HEK293 (cell line): Measurements from ENCODE around the gene ARHGEF7.

ENCODE experiments used
- CTCF ChIA-PET: fragments of 350-600 bp; formaldehyde crosslinking; extraction: SDS; loops from one replicate; lab custom pipeline; 2021; ENCODE audit warnings: antibody characterized with exemption; lab: Yijun Ruan, JAX
- POLR2A ChIA-PET: fragments of 300-600 bp; formaldehyde crosslinking; extraction: SDS; loops from one replicate; lab custom pipeline; 2020; ENCODE audit warnings: antibody characterized with exemption, inconsistent platforms; lab: Yijun Ruan, JAX
- H3K27ac ChIP-seq: fragments of 200-500 bp; sonication (Bioruptor generic); 2 replicates; pipeline ENCODE4 v1.5.1; 2014; ENCODE audit warnings: low read depth, low read length, control low read depth, inconsistent platforms; ENCODE audit errors: extremely low read depth
- H3K36me3 ChIP-seq, 2 experiments: fragments of 200-500 bp in 1 of 2; sonication (Bioruptor generic) in 1 of 2; 1 replicate in 1 of 2; 2 replicates in 1 of 2; pipeline ENCODE4 v1.5.1; 2014 to 2017; ENCODE audit warnings: inconsistent platforms in 2 of 2, low read length in 2 of 2; ENCODE audit not compliant: control insufficient read depth in 2 of 2, insufficient read depth in 1 of 2
- H3K4me1 ChIP-seq: fragments of 200-500 bp; sonication (Bioruptor generic); 2 replicates; pipeline ENCODE4 v1.5.1; 2014; ENCODE audit warnings: mild to moderate bottlenecking, low read length, inconsistent platforms; ENCODE audit not compliant: control insufficient read depth, insufficient read depth
- H3K4me3 ChIP-seq: 2 replicates; pipeline ENCODE4 v1.5.1; 2011; ENCODE audit warnings: low read depth, mild to moderate bottlenecking, control low read depth, low read length, moderate library complexity
- H3K9me3 ChIP-seq: fragments of 200-500 bp; sonication (Bioruptor generic); 2 replicates; pipeline ENCODE4 v1.5.1; 2014; ENCODE audit warnings: low read depth, low read length, inconsistent platforms; ENCODE audit not compliant: control insufficient read depth, insufficient read depth
- EGR2 ChIP-seq: fragments of 450-650 bp; formaldehyde crosslinking; IDR thresholded peaks from 2 replicates; pipeline ENCODE4 v1.5.1; 2016; ENCODE audit warnings: low read depth, missing biosample characterization, missing genetic modification characterization
- GLI4 ChIP-seq: fragments of 450-650 bp; formaldehyde crosslinking; IDR thresholded peaks from 2 replicates; pipeline ENCODE4 v1.5.1; 2016; ENCODE audit warnings: missing biosample characterization, missing genetic modification characterization
- HOXC10 ChIP-seq: sonication (generic); formaldehyde crosslinking; IDR thresholded peaks from 2 replicates; pipeline ENCODE4 v1.8.1; 2023; ENCODE audit warnings: mild to moderate bottlenecking, missing genetic modification reagents
- KLF16 ChIP-seq: fragments of 450-650 bp; formaldehyde crosslinking; IDR thresholded peaks from 2 replicates; pipeline ENCODE4 v1.5.1; 2017; ENCODE audit warnings: missing biosample characterization, missing genetic modification characterization
- KLF7 ChIP-seq: fragments of 450-650 bp; formaldehyde crosslinking; IDR thresholded peaks from 2 replicates; pipeline ENCODE4 v1.5.1; 2016; ENCODE audit warnings: missing biosample characterization, missing genetic modification characterization, borderline replicate concordance
- ZIC2 ChIP-seq: fragments of 450-650 bp; formaldehyde crosslinking; IDR thresholded peaks from 2 replicates; pipeline ENCODE4 v1.5.1; 2016; ENCODE audit warnings: missing biosample characterization, missing genetic modification characterization
- ZNF10 ChIP-seq: fragments of 450-650 bp; formaldehyde crosslinking; IDR thresholded peaks from 2 replicates; pipeline ENCODE4 v1.5.1; 2017; ENCODE audit warnings: missing biosample characterization, missing genetic modification characterization
- ZNF112 ChIP-seq: fragments of 450-650 bp; formaldehyde crosslinking; IDR thresholded peaks from 2 replicates; pipeline ENCODE4 v1.5.0; 2017; ENCODE audit warnings: missing biosample characterization, missing genetic modification characterization
- ZNF157 ChIP-seq: fragments of 450-650 bp; formaldehyde crosslinking; IDR thresholded peaks from 2 replicates; pipeline ENCODE4 v1.5.1; 2016; ENCODE audit warnings: missing biosample characterization, missing genetic modification characterization
- ZNF184 ChIP-seq: fragments of 450-650 bp; IDR thresholded peaks from 2 replicates; pipeline ENCODE4 v1.5.1; 2018; ENCODE audit warnings: missing biosample characterization, mild to moderate bottlenecking, missing genetic modification characterization
- ZNF423 ChIP-seq: fragments of 450-650 bp; formaldehyde crosslinking; IDR thresholded peaks from 2 replicates; pipeline ENCODE4 v1.5.1; 2016; ENCODE audit warnings: missing biosample characterization, missing genetic modification characterization
- ZNF555 ChIP-seq: fragments of 450-650 bp; formaldehyde crosslinking; conservative IDR thresholded peaks from 2 replicates; pipeline ENCODE4 v1.5.1; 2017; ENCODE audit warnings: missing biosample characterization, mild to moderate bottlenecking, missing genetic modification characterization, inconsistent platforms
- ZNF621 ChIP-seq: fragments of 450-650 bp; formaldehyde crosslinking; IDR thresholded peaks from 2 replicates; pipeline ENCODE4 v1.5.1; 2017; ENCODE audit warnings: missing biosample characterization, missing genetic modification characterization
- ZNF707 ChIP-seq: fragments of 450-650 bp; formaldehyde crosslinking; IDR thresholded peaks from 2 replicates; pipeline ENCODE4 v1.5.1; 2016; ENCODE audit warnings: missing biosample characterization, missing genetic modification characterization
- TF ChIP-seq, protein P1 (sequence below): fragments of 450-650 bp; formaldehyde crosslinking; conservative IDR thresholded peaks from 2 replicates; pipeline ENCODE4 v1.5.1; 2016; ENCODE audit warnings: low read depth, missing biosample characterization, missing genetic modification characterization
- TF ChIP-seq, protein P2 (sequence below): fragments of 450-650 bp; formaldehyde crosslinking; IDR thresholded peaks from 2 replicates; pipeline ENCODE4 v1.5.1; 2016; ENCODE audit warnings: missing biosample characterization, missing genetic modification characterization
- TF ChIP-seq, protein P3 (sequence below): fragments of 450-650 bp; formaldehyde crosslinking; IDR thresholded peaks from 2 replicates; pipeline ENCODE4 v1.5.1; 2016; ENCODE audit warnings: missing biosample characterization, missing genetic modification characterization, low read depth
- TF ChIP-seq, protein P4 (sequence below): fragments of 450-650 bp; formaldehyde crosslinking; IDR thresholded peaks from 2 replicates; pipeline ENCODE4 v1.5.1; 2016; ENCODE audit warnings: missing biosample characterization, missing genetic modification characterization

The ARHGEF7 gene

DNA sequence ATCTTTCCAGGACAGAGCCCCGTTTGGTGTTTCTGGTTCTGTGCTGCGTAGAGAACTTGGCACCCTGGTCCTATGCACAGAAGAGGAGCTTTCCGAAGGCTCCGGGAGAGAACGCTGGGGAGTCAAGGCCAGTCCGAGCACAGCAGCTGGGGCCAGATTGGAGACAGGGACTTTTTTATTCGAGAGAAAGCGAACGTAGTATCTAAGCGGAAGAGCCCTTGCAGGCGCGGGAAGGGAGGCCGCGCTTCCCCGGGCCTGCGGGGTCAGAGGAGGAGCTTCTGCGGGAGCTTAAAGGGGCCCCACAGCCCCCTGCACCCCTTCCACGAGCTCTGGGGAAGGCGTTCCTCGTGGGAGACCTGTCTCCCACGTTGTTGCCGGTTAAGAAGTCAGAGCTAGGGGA, 48.6 kb upstream of the ARHGEF7 start:
- ChIA-PET POLR2A (interaction anchor here (1.6 kb wide), 1 partner anchor 351 kb away, joined by 3 read pairs; no protein-coding TSS in a partner anchor), CTCF (interaction anchor here (0.5 to 3.7 kb wide), 3 partner anchors 9 to 151 kb away, joined by 4 to 26 read pairs (median 14); no protein-coding TSS in a partner anchor)
- TF ChIP-seq ZNF555 (tag by site-specific recombination) (no peak), KLF7 (tag by site-specific recombination) (no peak), GLI4 (tag by site-specific recombination) (no peak), ZNF621 (tag by site-specific recombination) (no peak), ZNF184 (tag by site-specific recombination) (no peak), HOXC10 (CRISPR knock-in tag) (no peak), EGR2 (tag by site-specific recombination) (no peak), ZNF423 (tag by site-specific recombination) (no peak), KLF16 (tag by site-specific recombination) (no peak), ZIC2 (tag by site-specific recombination) (no peak), ZNF157 (tag by site-specific recombination) (no peak), ZNF112 (tag by site-specific recombination) (no peak), ZNF10 (tag by site-specific recombination) (no peak), ZNF707 (tag by site-specific recombination) (no peak)
- TF ChIP-seq, protein P1, sequence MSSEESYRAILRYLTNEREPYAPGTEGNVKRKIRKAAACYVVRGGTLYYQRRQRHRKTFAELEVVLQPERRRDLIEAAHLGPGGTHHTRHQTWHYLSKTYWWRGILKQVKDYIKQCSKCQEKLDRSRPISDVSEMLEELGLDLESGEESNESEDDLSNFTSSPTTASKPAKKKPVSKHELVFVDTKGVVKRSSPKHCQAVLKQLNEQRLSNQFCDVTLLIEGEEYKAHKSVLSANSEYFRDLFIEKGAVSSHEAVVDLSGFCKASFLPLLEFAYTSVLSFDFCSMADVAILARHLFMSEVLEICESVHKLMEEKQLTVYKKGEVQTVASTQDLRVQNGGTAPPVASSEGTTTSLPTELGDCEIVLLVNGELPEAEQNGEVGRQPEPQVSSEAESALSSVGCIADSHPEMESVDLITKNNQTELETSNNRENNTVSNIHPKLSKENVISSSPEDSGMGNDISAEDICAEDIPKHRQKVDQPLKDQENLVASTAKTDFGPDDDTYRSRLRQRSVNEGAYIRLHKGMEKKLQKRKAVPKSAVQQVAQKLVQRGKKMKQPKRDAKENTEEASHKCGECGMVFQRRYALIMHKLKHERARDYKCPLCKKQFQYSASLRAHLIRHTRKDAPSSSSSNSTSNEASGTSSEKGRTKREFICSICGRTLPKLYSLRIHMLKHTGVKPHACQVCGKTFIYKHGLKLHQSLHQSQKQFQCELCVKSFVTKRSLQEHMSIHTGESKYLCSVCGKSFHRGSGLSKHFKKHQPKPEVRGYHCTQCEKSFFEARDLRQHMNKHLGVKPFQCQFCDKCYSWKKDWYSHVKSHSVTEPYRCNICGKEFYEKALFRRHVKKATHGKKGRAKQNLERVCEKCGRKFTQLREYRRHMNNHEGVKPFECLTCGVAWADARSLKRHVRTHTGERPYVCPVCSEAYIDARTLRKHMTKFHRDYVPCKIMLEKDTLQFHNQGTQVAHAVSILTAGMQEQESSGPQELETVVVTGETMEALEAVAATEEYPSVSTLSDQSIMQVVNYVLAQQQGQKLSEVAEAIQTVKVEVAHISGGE (tag by site-specific recombination) = no peak
- TF ChIP-seq, protein P2, sequence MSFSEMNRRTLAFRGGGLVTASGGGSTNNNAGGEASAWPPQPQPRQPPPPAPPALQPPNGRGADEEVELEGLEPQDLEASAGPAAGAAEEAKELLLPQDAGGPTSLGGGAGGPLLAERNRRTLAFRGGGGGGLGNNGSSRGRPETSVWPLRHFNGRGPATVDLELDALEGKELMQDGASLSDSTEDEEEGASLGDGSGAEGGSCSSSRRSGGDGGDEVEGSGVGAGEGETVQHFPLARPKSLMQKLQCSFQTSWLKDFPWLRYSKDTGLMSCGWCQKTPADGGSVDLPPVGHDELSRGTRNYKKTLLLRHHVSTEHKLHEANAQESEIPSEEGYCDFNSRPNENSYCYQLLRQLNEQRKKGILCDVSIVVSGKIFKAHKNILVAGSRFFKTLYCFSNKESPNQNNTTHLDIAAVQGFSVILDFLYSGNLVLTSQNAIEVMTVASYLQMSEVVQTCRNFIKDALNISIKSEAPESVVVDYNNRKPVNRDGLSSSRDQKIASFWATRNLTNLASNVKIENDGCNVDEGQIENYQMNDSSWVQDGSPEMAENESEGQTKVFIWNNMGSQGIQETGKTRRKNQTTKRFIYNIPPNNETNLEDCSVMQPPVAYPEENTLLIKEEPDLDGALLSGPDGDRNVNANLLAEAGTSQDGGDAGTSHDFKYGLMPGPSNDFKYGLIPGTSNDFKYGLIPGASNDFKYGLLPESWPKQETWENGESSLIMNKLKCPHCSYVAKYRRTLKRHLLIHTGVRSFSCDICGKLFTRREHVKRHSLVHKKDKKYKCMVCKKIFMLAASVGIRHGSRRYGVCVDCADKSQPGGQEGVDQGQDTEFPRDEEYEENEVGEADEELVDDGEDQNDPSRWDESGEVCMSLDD (tag by site-specific recombination) = no peak
- TF ChIP-seq, protein P3, sequence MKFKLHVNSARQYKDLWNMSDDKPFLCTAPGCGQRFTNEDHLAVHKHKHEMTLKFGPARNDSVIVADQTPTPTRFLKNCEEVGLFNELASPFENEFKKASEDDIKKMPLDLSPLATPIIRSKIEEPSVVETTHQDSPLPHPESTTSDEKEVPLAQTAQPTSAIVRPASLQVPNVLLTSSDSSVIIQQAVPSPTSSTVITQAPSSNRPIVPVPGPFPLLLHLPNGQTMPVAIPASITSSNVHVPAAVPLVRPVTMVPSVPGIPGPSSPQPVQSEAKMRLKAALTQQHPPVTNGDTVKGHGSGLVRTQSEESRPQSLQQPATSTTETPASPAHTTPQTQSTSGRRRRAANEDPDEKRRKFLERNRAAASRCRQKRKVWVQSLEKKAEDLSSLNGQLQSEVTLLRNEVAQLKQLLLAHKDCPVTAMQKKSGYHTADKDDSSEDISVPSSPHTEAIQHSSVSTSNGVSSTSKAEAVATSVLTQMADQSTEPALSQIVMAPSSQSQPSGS (tag by site-specific recombination) = no peak
- TF ChIP-seq, protein P4, sequence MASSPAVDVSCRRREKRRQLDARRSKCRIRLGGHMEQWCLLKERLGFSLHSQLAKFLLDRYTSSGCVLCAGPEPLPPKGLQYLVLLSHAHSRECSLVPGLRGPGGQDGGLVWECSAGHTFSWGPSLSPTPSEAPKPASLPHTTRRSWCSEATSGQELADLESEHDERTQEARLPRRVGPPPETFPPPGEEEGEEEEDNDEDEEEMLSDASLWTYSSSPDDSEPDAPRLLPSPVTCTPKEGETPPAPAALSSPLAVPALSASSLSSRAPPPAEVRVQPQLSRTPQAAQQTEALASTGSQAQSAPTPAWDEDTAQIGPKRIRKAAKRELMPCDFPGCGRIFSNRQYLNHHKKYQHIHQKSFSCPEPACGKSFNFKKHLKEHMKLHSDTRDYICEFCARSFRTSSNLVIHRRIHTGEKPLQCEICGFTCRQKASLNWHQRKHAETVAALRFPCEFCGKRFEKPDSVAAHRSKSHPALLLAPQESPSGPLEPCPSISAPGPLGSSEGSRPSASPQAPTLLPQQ (tag by site-specific recombination) = no peak
- Histone ChIP-seq H3K36me3 (no peaks in the 10 kb centered on the region), H3K9me3 (no peaks in the 10 kb centered on the region), H3K27ac (no peak overlapping the region), H3K4me3 (no peak overlapping the region), H3K4me1 (no peaks in the 10 kb centered on the region)
